H9 (cell line): ENCODE results near the gene PIM2. TPM values are rescaled to one million over a fixed set of nuclear protein-coding genes. Genes with fewer than 3 reads are reported as not detected.

Source experiments
- DNase-seq: peaks from one replicate; pipeline ENCODE4 v3.0.0-alpha.2; 2017
- H2AFZ ChIP-seq: one replicate; pipeline ENCODE4 v1.6.1; 2013; ENCODE audit warnings: mild to moderate bottlenecking, low read length, control low read depth, moderate library complexity
- H2AK5ac ChIP-seq: 2 replicates; pipeline ENCODE4 v1.6.1; 2013; ENCODE audit warnings: low read length, control low read depth, mixed read lengths; ENCODE audit not compliant: insufficient read length
- H2BK120ac ChIP-seq: one replicate; pipeline ENCODE4 v1.6.1; 2013; ENCODE audit warnings: low read depth, mild to moderate bottlenecking, low read length, control low read depth, inconsistent platforms; ENCODE audit not compliant: poor library complexity, severe bottlenecking
- H2BK12ac ChIP-seq: 2 replicates; pipeline ENCODE4 v1.6.1; 2013; ENCODE audit warnings: low read length, control low read depth, mixed read lengths, low read depth; ENCODE audit not compliant: insufficient read length
- H2BK15ac ChIP-seq: 2 replicates; pipeline ENCODE4 v1.6.1; 2013; ENCODE audit warnings: low read depth, low read length, control low read depth
- H2BK20ac ChIP-seq: one replicate; pipeline ENCODE4 v1.6.1; 2013; ENCODE audit warnings: low read depth, mild to moderate bottlenecking, low read length, control low read depth, inconsistent platforms; ENCODE audit not compliant: poor library complexity, severe bottlenecking
- H2BK5ac ChIP-seq: 2 replicates; pipeline ENCODE4 v1.6.1; 2013; ENCODE audit warnings: low read length, control low read depth, mixed read lengths; ENCODE audit not compliant: insufficient read length
- H3K14ac ChIP-seq: 2 replicates; pipeline ENCODE4 v1.6.1; 2013; ENCODE audit warnings: low read length, control low read depth; ENCODE audit not compliant: insufficient read depth
- H3K18ac ChIP-seq: 2 replicates; pipeline ENCODE4 v1.6.1; 2013; ENCODE audit warnings: low read depth, mild to moderate bottlenecking, mixed read lengths, low read length, control low read depth; ENCODE audit not compliant: insufficient read length
- H3K23ac ChIP-seq: 2 replicates; pipeline ENCODE4 v1.6.1; 2013; ENCODE audit warnings: low read length, control low read depth, mixed read lengths, low read depth; ENCODE audit not compliant: insufficient read length
- H3K23me2 ChIP-seq: 2 replicates; pipeline ENCODE4 v1.6.1; 2013; ENCODE audit warnings: low read depth, mild to moderate bottlenecking, mixed read lengths, low read length, control low read depth; ENCODE audit not compliant: insufficient read length, poor library complexity, severe bottlenecking
- H3K27ac ChIP-seq: 2 replicates; pipeline ENCODE4 v1.5.1; 2013; ENCODE audit warnings: low read length, control low read depth, mixed read lengths, low read depth; ENCODE audit not compliant: insufficient read length
- H3K27me3 ChIP-seq: 2 replicates; pipeline ENCODE4 v1.6.1; 2013; ENCODE audit warnings: low read length, control low read depth, inconsistent platforms; ENCODE audit not compliant: insufficient read depth
- H3K4ac ChIP-seq: 2 replicates; pipeline ENCODE4 v1.6.1; 2013; ENCODE audit warnings: low read depth, mild to moderate bottlenecking, control low read depth, inconsistent platforms, low read length, moderate library complexity
- H3K4me1 ChIP-seq: 2 replicates; pipeline ENCODE4 v1.6.1; 2013; ENCODE audit warnings: low read length, control low read depth, inconsistent platforms; ENCODE audit not compliant: insufficient read depth
- H3K4me2 ChIP-seq: 2 replicates; pipeline ENCODE4 v1.6.1; 2013; ENCODE audit warnings: low read length, control low read depth, mixed read lengths; ENCODE audit not compliant: insufficient read length, insufficient read depth
- H3K56ac ChIP-seq: 2 replicates; pipeline ENCODE4 v1.6.1; 2013; ENCODE audit warnings: low read depth, mild to moderate bottlenecking, mixed read lengths, low read length, control low read depth; ENCODE audit not compliant: insufficient read length
- H3K79me1 ChIP-seq: 2 replicates; pipeline ENCODE4 v1.6.1; 2013; ENCODE audit warnings: low read depth, mild to moderate bottlenecking, moderate library complexity, low read length, control low read depth, inconsistent platforms; ENCODE audit not compliant: insufficient read depth, poor library complexity, severe bottlenecking
- H3K79me2 ChIP-seq: 2 replicates; pipeline ENCODE4 v1.6.1; 2013; ENCODE audit warnings: low read length, control low read depth, inconsistent platforms; ENCODE audit not compliant: insufficient read depth
- H3K9ac ChIP-seq: 2 replicates; pipeline ENCODE4 v1.6.1; 2013; ENCODE audit warnings: low read length, control low read depth, mixed read lengths; ENCODE audit not compliant: insufficient read length; ENCODE audit errors: extremely low read depth
- H3K9me3 ChIP-seq: one replicate; pipeline ENCODE4 v1.6.1; 2013; ENCODE audit warnings: low read depth, low read length, inconsistent platforms; ENCODE audit not compliant: control insufficient read depth
- H3T11ph ChIP-seq: one replicate; pipeline ENCODE4 v1.6.1; 2013; ENCODE audit warnings: mild to moderate bottlenecking, low read length, control low read depth, inconsistent platforms
- H4K20me1 ChIP-seq: one replicate; pipeline ENCODE4 v1.6.1; 2013; ENCODE audit not compliant: control insufficient read depth, insufficient read length, insufficient read depth
- H4K5ac ChIP-seq: 2 replicates; pipeline ENCODE4 v1.6.1; 2013; ENCODE audit warnings: low read depth, mild to moderate bottlenecking, mixed read lengths, low read length, control low read depth; ENCODE audit not compliant: insufficient read length
- H4K8ac ChIP-seq: replicated peaks from 2 replicates; pipeline ENCODE4 v1.6.1; 2013; ENCODE audit warnings: low read length, control low read depth, mixed read lengths, low read depth; ENCODE audit not compliant: insufficient read length
- H4K91ac ChIP-seq: 2 replicates; pipeline ENCODE4 v1.6.1; 2013; ENCODE audit warnings: low read depth, mild to moderate bottlenecking, moderate library complexity, mixed read lengths, low read length, control low read depth; ENCODE audit not compliant: insufficient read length
- H3K27ac Mint-ChIP-seq, 3 experiments: 2 replicates in 2 of 3; 3 replicates in 1 of 3; pipeline ENCODE4 v1.8.0; 2020 to 2021; ENCODE audit warnings: mixed read lengths in 3 of 3, mild to moderate bottlenecking in 1 of 3, moderate library complexity in 1 of 3
- H3K27me3 Mint-ChIP-seq: 2 replicates; pipeline ENCODE4 v1.8.0; 2021; ENCODE audit warnings: low read depth, mild to moderate bottlenecking, moderate library complexity, mixed read lengths
- H3K36me3 Mint-ChIP-seq, 3 experiments: 2 replicates in 2 of 3; 3 replicates in 1 of 3; pipeline ENCODE4 v1.8.0; 2020 to 2021; ENCODE audit warnings: low read depth in 3 of 3, mixed read lengths in 3 of 3; ENCODE audit not compliant: insufficient read depth in 1 of 3
- H3K4me1 Mint-ChIP-seq, 2 experiments: 2 replicates each; pipeline ENCODE4 v1.8.0; 2020; ENCODE audit warnings: mixed read lengths in 2 of 2
- H3K4me3 Mint-ChIP-seq, 2 experiments: 2 replicates in 1 of 2; 3 replicates in 1 of 2; pipeline ENCODE4 v1.8.0; 2020 to 2021; ENCODE audit warnings: mild to moderate bottlenecking in 2 of 2, mixed read lengths in 2 of 2, moderate library complexity in 1 of 2
- H3K9me3 Mint-ChIP-seq, 2 experiments: 2 replicates in 1 of 2; 3 replicates in 1 of 2; pipeline ENCODE4 v1.8.0; 2020; ENCODE audit warnings: mild to moderate bottlenecking in 2 of 2, mixed read lengths in 2 of 2, moderate library complexity in 1 of 2
- WGBS: extraction: QIAGEN DNeasy Blood & Tissue Kit; methylation state at CpG from one replicate; pipeline ENCODE4 v1.1.7; 2013; ENCODE audit warnings: missing lambda C conversion rate, low lambda C conversion rate, mixed read lengths; ENCODE audit not compliant: insufficient read length; ENCODE audit errors: extremely low coverage; 5-methylcytosine and 5-hydroxymethylcytosine counted together
- total RNA-seq: library from RNA; stranded (reverse); gene quantifications from 2 replicates; pipeline ENCODE4 v1.2.1, GENCODE V29; 2021
- TF ChIP-seq, protein P1 (sequence below): fragments of 200-600 bp; sonication (generic); conservative IDR thresholded peaks from 3 replicates; pipeline ENCODE4 v1.8.0; 2021; ENCODE audit warnings: antibody characterized with exemption, mild to moderate bottlenecking

Gene PIM2
- total RNA-seq, 1 experiment from 2014 or later: 163 TPM

GRCh38 chrX:48919360-48919841 is 577 bp upstream of the PIM2 start:
- peaks cover 4% of the 10 kb centered on the region for H3K27me3 Mint-ChIP-seq
- peak overlapping the region; percentile 76 for H4K5ac ChIP-seq
- H4K8ac ChIP-seq: no peak overlapping the region
- H3K4me2 ChIP-seq: peak overlapping the region; percentile 63
- peak overlapping the region; percentile 95 to 99 for H3K4me3 Mint-ChIP-seq
- peak overlapping the region; percentile 88 for H3K9ac ChIP-seq
- no peak overlapping the region for H2AFZ ChIP-seq
- peaks cover 11% of the 10 kb centered on the region; the same call in 1 of the 2 replicates for H3K4me1 ChIP-seq
- H3T11ph ChIP-seq: no peak overlapping the region
- peak overlapping the region; percentile 13 for H2BK12ac ChIP-seq
- no peak overlapping the region for H2BK15ac ChIP-seq
- no peaks in the 10 kb centered on the region for H3K23me2 ChIP-seq
- H3K79me1 ChIP-seq: peaks cover 4% of the 10 kb centered on the region
- H4K20me1 ChIP-seq: peaks cover 2% of the 10 kb centered on the region
- WGBS: no CpG with 5 or more reads among the region's 15 CpGs
- H3K23ac ChIP-seq: no peak overlapping the region
- TF ChIP-seq, protein P1, sequence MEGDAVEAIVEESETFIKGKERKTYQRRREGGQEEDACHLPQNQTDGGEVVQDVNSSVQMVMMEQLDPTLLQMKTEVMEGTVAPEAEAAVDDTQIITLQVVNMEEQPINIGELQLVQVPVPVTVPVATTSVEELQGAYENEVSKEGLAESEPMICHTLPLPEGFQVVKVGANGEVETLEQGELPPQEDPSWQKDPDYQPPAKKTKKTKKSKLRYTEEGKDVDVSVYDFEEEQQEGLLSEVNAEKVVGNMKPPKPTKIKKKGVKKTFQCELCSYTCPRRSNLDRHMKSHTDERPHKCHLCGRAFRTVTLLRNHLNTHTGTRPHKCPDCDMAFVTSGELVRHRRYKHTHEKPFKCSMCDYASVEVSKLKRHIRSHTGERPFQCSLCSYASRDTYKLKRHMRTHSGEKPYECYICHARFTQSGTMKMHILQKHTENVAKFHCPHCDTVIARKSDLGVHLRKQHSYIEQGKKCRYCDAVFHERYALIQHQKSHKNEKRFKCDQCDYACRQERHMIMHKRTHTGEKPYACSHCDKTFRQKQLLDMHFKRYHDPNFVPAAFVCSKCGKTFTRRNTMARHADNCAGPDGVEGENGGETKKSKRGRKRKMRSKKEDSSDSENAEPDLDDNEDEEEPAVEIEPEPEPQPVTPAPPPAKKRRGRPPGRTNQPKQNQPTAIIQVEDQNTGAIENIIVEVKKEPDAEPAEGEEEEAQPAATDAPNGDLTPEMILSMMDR: no peak
- H3K27ac Mint-ChIP-seq: peak overlapping the region; percentile 93 to 97 (median 97)
- no peaks in the 10 kb centered on the region for H3K9me3 ChIP-seq
- no peak overlapping the region for H2BK20ac ChIP-seq
- H2BK120ac ChIP-seq: no peak overlapping the region
- peak overlapping the region; percentile 47 for H2BK5ac ChIP-seq
- H3K9me3 Mint-ChIP-seq: peaks cover 68 to 79% of the 10 kb centered on the region in 2 experiments
- H3K56ac ChIP-seq: no peak overlapping the region
- peaks cover 30% of the 10 kb centered on the region for H3K79me2 ChIP-seq
- H3K27ac ChIP-seq: peak overlapping the region; percentile 29
- peaks cover 24 to 42% of the 10 kb centered on the region in 2 experiments for H3K4me1 Mint-ChIP-seq
- H3K14ac ChIP-seq: peak overlapping the region; percentile 58; the same call in 1 of the 2 replicates
- no peak overlapping the region for H2AK5ac ChIP-seq
- no peak for DNase-seq
- H3K27me3 ChIP-seq: no peaks in the 10 kb centered on the region
- H3K4ac ChIP-seq: no peak overlapping the region; the same call in 1 of the 2 replicates
- peaks cover 54 to 67% (median 57%) of the 10 kb centered on the region in 3 experiments for H3K36me3 Mint-ChIP-seq
- H3K18ac ChIP-seq: peak overlapping the region; percentile 76
- peak overlapping the region; percentile 86 for H4K91ac ChIP-seq
